HEK293T (cell line): ENCODE measurements around the gene YTHDF1.

Experiments
- CTCF ChIA-PET: fragments of 350-600 bp; formaldehyde crosslinking; extraction: SDS; loops from one replicate; lab custom pipeline; 2021; ENCODE audit warnings: antibody characterized with exemption, inconsistent platforms; lab: Yijun Ruan, JAX
- POLR2A ChIA-PET: fragments of 350-600 bp; formaldehyde crosslinking; extraction: SDS; loops from one replicate; lab custom pipeline; 2020; ENCODE audit warnings: antibody characterized with exemption, inconsistent platforms; lab: Yijun Ruan, JAX
- DNase-seq: peaks from one replicate; pipeline ENCODE4 v3.0.0; 2012; ENCODE audit warnings: mixed read lengths; ENCODE audit errors: extremely low spot score
- ARNT ChIP-seq: fragments of 450-650 bp; IDR thresholded peaks from 2 replicates; pipeline ENCODE4 v1.6.1; 2017; ENCODE audit warnings: mild to moderate bottlenecking
- BHLHE40 ChIP-seq: fragments of 450-650 bp; IDR thresholded peaks from 2 replicates; pipeline ENCODE4 v1.6.1; 2016; ENCODE audit warnings: mild to moderate bottlenecking, moderate library complexity, borderline replicate concordance
- CTBP1 ChIP-seq: fragments of 450-650 bp; IDR thresholded peaks from 2 replicates; pipeline ENCODE4 v1.6.1; 2016; ENCODE audit warnings: borderline replicate concordance
- ELF4 ChIP-seq: fragments of 450-650 bp; IDR thresholded peaks from 2 replicates; pipeline ENCODE4 v1.6.1; 2017; ENCODE audit warnings: antibody characterized with exemption
- FOXA1 ChIP-seq: fragments of 450-650 bp; IDR thresholded peaks from 2 replicates; pipeline ENCODE4 v1.6.1; 2016; ENCODE audit warnings: mild to moderate bottlenecking
- FOXK2 ChIP-seq: fragments of 450-650 bp; IDR thresholded peaks from 2 replicates; pipeline ENCODE4 v1.6.1; 2016; ENCODE audit warnings: mild to moderate bottlenecking
- FOXM1 ChIP-seq: fragments of 450-650 bp; IDR thresholded peaks from 2 replicates; pipeline ENCODE4 v1.6.1; 2017; ENCODE audit warnings: mild to moderate bottlenecking, borderline replicate concordance
- HDGF ChIP-seq: fragments of 450-650 bp; IDR thresholded peaks from 2 replicates; pipeline ENCODE4 v1.6.1; 2017; ENCODE audit warnings: antibody characterized with exemption, borderline replicate concordance
- L3MBTL2 ChIP-seq: fragments of 450-650 bp; conservative IDR thresholded peaks from 2 replicates; pipeline ENCODE4 v1.6.1; 2016; ENCODE audit warnings: mild to moderate bottlenecking
- LEF1 ChIP-seq: fragments of 450-650 bp; IDR thresholded peaks from 2 replicates; pipeline ENCODE4 v1.6.1; 2017; ENCODE audit warnings: mild to moderate bottlenecking, borderline replicate concordance
- NFRKB ChIP-seq: fragments of 450-650 bp; IDR thresholded peaks from 2 replicates; pipeline ENCODE4 v1.6.1; 2016; ENCODE audit warnings: mild to moderate bottlenecking, moderate library complexity
- PKNOX1 ChIP-seq: fragments of 450-650 bp; IDR thresholded peaks from 2 replicates; pipeline ENCODE4 v1.6.1; 2016
- SP1 ChIP-seq: fragments of 450-650 bp; IDR thresholded peaks from 2 replicates; pipeline ENCODE4 v1.6.1; 2017
- SUZ12 ChIP-seq: fragments of 450-650 bp; IDR thresholded peaks from 2 replicates; pipeline ENCODE4 v1.6.1; 2016; ENCODE audit warnings: mild to moderate bottlenecking
- TARDBP ChIP-seq: fragments of 450-650 bp; IDR thresholded peaks from 2 replicates; pipeline ENCODE4 v1.6.1; 2016
- ZNF384 ChIP-seq: fragments of 450-650 bp; IDR thresholded peaks from 2 replicates; pipeline ENCODE4 v1.6.1; 2016

YTHDF1 gene

GRCh38 chr20:63198606-63199005 lies 17.3 kb downstream of the YTHDF1 start:
- CTCF ChIA-PET, result interaction anchor here (0.7 to 1.1 kb wide), 2 partner anchors 74 to 721 kb away, joined by 3 read pairs; partner anchors contain the start of gene ARFGAP1
- DNase-seq, result no peak
- no peak for TF ChIP-seq ZNF384
- TF ChIP-seq HDGF, result no peak
- TF ChIP-seq SP1, result no peak
- TF ChIP-seq ELF4, result no peak
- POLR2A ChIA-PET, result no interaction called here

- CTCF ChIA-PET, result interaction anchor here (0.9 to 1.0 kb wide), 2 partner anchors 14 to 134 kb away, joined by 4 to 6 read pairs; no protein-coding TSS in a partner anchor
- POLR2A ChIA-PET, result interaction anchor here (1.3 kb wide), 1 partner anchor 16 kb away, joined by 3 read pairs; no protein-coding TSS in a partner anchor
- TF ChIP-seq L3MBTL2 (no peak), LEF1 (no peak), ARNT (no peak), BHLHE40 (no peak), HDGF (no peak), ZNF384 (no peak), CTBP1 (no peak), SUZ12 (no peak), FOXK2 (no peak), TARDBP (no peak), ELF4 (no peak)
- no peak for DNase-seq
Observed at GRCh38 chr20:63196768-63197470, 19.0 kb downstream of the YTHDF1 start.

GRCh38 chr20:63194797-63195173 lies 21.1 kb downstream of the YTHDF1 start:
- TF ChIP-seq FOXK2 (no peak), PKNOX1 (no peak), HDGF (no peak), SUZ12 (no peak), NFRKB (no peak), CTBP1 (no peak), FOXM1 (no peak)
- DNase-seq, result no peak
- ChIA-PET CTCF (no interaction called here), POLR2A (interaction anchor here (1.5 kb wide), 1 partner anchor 20 kb away, joined by 3 read pairs; no protein-coding TSS in a partner anchor)

- ChIA-PET POLR2A (no interaction called here), CTCF (no interaction called here)
- no peak for DNase-seq
- TF ChIP-seq ELF4, result no peak
- TF ChIP-seq FOXA1, result no peak
- TF ChIP-seq SP1, result no peak
- TF ChIP-seq ARNT, result no peak
- no peak for TF ChIP-seq CTBP1
- no peak for TF ChIP-seq TARDBP
- no peak for TF ChIP-seq FOXM1
- TF ChIP-seq BHLHE40, result no peak
- no peak for TF ChIP-seq FOXK2
- no peak for TF ChIP-seq NFRKB
- no peak for TF ChIP-seq LEF1
Observed at GRCh38 chr20:63194007-63194796, 21.7 kb downstream of the YTHDF1 start.

GRCh38 chr20:63192721-63193120 lies 23.2 kb downstream of the YTHDF1 start:
- ChIA-PET POLR2A (no interaction called here), CTCF (no interaction called here)
- no peak for DNase-seq
- TF ChIP-seq FOXK2 (no peak), BHLHE40 (no peak), NFRKB (no peak), FOXA1 (no peak), L3MBTL2 (no peak), ARNT (no peak), CTBP1 (no peak), TARDBP (no peak), PKNOX1 (no peak), LEF1 (no peak)

- no peak for DNase-seq
- ChIA-PET POLR2A (no interaction called here), CTCF (no interaction called here)
- TF ChIP-seq FOXM1 (no peak), HDGF (no peak), SP1 (no peak), L3MBTL2 (no peak), SUZ12 (no peak), TARDBP (no peak), PKNOX1 (no peak), ARNT (no peak), BHLHE40 (no peak), CTBP1 (no peak), FOXA1 (no peak), ELF4 (no peak), NFRKB (no peak), FOXK2 (no peak), ZNF384 (no peak), LEF1 (no peak)
Observed at GRCh38 chr20:63191400-63191799, 24.5 kb downstream of the YTHDF1 start.
